ENCODE data around the gene INSR.
"Not testable (repeated sequence)": the region's sequence is repeated elsewhere in the genome, so short reads cannot be mapped to it uniquely, and the experiment has no call there.

- TF ChIP-seq, protein P1, sequence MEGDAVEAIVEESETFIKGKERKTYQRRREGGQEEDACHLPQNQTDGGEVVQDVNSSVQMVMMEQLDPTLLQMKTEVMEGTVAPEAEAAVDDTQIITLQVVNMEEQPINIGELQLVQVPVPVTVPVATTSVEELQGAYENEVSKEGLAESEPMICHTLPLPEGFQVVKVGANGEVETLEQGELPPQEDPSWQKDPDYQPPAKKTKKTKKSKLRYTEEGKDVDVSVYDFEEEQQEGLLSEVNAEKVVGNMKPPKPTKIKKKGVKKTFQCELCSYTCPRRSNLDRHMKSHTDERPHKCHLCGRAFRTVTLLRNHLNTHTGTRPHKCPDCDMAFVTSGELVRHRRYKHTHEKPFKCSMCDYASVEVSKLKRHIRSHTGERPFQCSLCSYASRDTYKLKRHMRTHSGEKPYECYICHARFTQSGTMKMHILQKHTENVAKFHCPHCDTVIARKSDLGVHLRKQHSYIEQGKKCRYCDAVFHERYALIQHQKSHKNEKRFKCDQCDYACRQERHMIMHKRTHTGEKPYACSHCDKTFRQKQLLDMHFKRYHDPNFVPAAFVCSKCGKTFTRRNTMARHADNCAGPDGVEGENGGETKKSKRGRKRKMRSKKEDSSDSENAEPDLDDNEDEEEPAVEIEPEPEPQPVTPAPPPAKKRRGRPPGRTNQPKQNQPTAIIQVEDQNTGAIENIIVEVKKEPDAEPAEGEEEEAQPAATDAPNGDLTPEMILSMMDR (IDR thresholded peaks at IDR 0.05; ENCODE audit: insufficient read depth, low read depth, low read length): not testable (repeated sequence)
- TF ChIP-seq EZH2 (IDR thresholded peaks at IDR 0.05; ENCODE audit: insufficient read depth, low read length): not testable (repeated sequence)
Measured at GRCh38 chr19:7067122-7067521, 227.1 kb downstream of the INSR start.

All from astrocyte (in vitro differentiated cells and primary cell).